RPMI8226 (cell line): ENCODE data around the gene PRRG2.

Source experiments
- DNase-seq: peaks from one replicate; pipeline ENCODE4 v3.0.0-alpha.2; 2015

Gene PRRG2

DNA sequence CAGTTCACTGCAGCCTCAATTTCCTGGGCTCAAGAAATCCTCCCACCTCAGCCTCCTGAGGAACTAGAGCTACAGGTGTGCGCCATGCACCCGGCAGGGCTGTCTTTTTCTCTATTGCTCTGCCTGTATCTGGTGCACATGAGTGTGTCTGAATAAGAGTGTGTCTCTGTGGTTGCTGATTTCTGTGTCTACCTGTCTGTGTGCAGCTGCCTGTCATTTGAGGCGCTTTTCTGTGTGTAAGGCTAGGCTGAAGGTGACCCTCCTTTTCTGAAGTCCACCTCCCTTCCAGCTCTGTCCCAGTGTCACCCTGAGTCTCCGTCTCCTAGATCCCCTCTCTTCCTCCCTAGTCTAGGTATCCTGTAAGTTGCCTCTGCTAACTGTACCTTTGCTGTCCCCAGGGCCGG lies 8.4 kb downstream of the PRRG2 start:
- DNase-seq = peak; percentile 5

- peak; percentile 94 for DNase-seq
Measured at GRCh38 chr19:49590071-49590970, 9.2 kb downstream of the PRRG2 start.

- DNase-seq = peak; percentile 69
Measured at GRCh38 chr19:49590971-49591730, 10.0 kb downstream of the PRRG2 start, which contains the start of gene PRR12. PRR12 (plus strand) TSS chr19:49591182; CDS start chr19:49591655, 473 bp downstream.

DNA sequence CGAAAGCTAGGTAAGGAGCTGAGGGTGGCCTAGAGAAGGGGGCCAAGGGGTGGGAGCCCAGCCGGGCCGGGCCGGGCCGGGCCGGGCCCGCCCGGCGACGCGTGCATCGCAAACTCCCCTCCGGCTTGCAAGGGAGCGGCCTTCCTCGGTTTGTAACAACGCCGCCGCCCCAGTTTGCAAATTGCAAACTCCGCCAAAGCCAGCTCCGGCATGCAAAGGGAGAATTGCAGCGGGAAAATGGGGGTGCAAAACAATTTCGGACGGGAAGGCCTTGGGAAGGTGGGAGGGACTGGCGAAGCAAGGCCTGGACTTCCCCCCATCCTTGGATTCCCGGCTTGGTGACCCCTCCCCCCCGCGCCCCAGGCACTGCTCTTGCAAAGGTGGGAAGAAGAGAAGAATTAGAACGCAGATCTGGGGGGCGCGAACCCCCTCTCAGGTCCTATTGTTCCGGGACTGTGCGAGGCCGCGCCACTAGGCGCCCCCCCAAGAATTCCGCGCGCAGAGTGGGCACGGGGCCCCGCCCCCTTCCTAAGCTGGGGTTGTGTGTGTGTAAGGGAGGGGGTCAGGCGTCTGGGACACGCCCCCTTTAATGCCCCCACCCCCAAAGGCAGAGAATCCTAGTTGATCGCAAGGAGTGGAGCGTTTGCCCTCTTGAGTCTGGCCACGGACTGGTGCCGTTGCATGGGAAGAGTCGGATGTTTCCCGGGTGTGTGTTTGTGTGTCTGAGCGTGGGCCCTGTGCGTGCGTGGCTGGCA lies 10.8 kb downstream of the PRRG2 start:
- peak; percentile 46 for DNase-seq

DNA sequence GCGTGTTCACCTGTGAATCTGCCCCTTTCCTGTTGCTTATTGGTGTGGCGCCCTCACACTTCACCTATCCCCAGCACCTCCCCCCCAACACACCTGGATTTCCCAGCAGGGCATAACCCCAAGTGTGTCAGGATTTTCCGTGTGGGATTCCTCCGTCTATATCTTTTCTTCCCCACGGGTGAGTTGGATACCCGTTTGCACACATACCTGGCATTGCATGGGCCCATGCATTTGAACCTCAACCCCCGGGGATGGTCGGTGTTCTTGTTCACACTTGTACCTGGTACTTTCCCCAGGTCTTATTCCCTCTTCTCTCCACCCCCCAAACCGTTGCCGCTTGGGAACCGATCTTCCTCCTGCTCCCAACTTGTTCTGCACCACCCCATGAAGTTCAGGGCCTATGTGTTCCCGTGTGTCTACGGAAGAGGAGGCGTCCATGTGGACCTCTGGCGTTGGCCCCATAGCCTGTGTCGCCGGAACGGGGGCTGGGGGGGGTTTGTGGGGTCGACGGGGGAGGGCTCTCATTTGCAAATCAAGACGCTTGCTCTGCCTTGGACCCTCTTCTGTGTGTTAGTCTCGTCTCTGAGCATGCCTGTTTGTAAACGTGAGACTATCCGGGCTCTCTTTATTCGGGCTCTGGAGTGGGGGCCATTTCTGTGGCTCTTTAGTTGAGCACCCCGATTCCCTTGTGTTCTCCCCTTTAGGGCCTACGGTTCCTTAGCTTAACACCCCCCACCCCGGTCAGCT lies 11.5 kb downstream of the PRRG2 start:
- peak; percentile 16 for DNase-seq

DNA sequence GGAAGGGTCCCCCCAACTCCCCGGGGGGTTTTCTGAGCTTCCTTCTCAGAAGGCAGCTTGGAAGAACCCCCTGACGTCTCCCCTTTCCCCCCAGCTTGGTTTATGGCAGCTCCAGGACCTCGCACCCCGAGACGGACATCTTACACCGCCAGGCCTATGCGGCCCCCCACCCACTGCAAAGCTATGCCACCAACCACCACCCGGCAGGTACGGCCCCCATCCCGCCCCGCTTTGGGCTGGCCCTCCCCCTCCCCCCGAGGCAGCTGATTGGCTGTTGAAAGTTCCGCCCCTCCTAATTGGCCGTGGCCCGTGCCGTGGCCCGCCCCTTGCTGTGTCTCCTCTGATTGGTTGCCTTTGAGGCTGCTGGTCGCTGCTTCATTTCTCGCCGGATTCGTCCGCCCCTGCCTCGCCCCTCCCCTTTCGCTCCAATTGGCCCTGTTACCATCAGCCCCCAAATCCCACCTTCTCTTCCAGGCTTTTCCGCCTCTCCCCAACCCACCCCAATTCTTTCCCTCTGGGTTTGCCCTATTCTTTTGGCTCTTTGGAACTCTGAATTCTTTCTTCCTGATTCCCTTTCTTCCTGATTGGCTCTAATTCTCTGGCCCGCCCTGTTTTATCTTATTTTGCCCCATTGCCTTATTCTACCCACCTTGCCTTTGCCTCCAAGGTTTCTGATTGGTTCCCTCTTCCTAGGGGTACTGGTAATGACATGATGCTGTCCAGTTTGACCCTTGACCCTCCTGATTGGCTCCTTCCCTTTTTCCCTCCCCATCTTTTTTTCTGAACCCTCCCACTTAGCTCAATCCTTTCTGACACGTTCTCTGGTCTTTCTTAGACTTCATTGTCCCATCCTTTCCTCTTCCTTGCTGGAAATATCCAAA lies 12.4 kb downstream of the PRRG2 start:
- DNase-seq = peak; percentile 92

DNA sequence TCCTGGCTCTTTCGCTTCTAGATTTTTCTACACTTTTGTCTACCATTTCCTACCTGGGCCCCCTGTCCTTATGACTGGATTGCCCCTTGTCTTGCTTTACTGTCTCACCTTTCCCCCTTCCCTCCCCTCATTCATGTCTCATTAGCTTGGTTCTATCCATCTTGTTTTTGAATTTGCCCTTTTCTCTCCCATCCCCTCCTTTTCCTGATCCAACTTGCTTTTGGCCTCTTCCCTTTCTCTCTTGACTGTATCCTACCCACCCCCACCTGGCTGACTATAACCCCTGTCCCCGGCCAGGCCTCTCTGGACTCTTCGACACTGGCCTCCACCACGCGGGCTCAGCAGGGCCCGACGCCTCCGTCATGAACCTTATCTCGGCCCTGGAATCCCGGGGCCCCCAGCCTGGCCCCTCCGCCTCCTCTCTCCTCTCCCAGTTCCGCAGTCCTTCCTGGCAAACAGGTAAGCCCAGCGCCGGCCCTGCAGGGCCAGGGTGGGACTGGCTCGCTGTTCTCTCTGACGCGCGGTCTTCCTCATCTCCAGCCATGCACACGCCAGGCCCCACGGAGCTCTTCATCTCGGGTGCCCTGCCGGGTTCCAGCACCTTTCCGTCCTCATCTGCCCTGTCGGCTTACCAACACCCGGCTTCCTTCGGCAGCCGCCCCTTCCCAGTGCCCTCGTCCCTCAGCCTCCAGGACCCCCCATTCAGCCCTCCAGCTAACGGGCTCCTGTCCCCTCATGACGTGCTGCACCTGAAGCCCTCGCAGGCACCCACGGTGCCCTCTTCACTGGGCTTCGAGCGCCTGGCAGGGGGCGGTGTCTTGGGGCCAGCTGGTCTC lies 13.3 kb downstream of the PRRG2 start:
- DNase-seq = no peak

- DNase-seq = no peak
Measured at GRCh38 chr19:49594993-49595818, 14.1 kb downstream of the PRRG2 start.

DNA sequence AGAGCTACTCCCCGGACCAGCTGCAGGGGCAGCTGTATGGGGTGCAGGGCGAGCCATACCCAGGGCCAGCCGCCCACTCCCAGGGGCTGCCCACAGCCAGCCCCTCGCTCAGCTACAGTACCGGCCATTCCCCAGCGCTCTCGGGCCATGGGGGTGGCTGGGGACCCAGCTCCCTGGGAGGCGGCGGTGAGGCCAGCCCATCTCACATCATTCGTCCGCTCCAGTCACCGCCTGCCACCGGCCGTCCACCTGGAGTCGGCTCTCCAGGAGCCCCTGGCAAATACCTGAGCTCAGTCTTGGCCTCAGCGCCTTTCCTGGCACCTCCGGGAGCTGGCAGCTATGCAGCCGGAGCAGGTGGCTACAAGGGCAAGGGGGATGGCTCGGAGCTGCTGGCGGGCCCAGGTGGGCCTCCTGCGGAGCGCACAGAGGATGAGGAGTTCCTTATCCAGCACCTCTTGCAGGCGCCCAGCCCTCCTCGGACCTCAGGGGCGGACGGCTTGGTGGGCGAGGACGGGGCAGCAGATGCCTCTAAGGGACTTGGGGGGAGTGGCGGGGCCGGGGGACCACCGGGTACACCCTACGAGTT lies 14.8 kb downstream of the PRRG2 start:
- no peak for DNase-seq

DNA sequence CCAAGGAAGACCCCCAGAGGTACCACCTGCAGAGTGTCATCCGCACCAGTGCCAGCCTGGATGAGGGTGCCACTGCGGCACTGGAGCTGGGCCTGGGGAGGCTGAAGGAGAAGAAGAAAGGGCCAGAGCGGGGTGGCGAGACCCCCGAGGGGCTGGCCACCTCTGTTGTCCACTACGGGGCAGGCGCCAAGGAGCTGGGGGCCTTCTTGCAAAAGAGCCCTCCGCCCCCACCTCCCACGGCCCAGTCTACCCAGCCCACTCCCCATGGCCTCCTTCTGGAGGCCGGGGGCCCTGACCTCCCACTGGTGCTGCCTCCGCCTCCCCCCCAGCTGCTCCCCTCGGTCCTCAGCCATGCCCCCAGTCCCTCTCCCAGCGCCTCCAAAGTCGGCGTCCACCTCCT lies 15.3 kb downstream of the PRRG2 start:
- DNase-seq = no peak

GRCh38 chr19:49596954-49597702 lies 16.0 kb downstream of the PRRG2 start:
- DNase-seq = no peak

- no peak for DNase-seq
Measured at GRCh38 chr19:49597703-49597974, 16.5 kb downstream of the PRRG2 start.

GRCh38 chr19:49599378-49600295 lies 18.5 kb downstream of the PRRG2 start:
- no peak for DNase-seq

DNA sequence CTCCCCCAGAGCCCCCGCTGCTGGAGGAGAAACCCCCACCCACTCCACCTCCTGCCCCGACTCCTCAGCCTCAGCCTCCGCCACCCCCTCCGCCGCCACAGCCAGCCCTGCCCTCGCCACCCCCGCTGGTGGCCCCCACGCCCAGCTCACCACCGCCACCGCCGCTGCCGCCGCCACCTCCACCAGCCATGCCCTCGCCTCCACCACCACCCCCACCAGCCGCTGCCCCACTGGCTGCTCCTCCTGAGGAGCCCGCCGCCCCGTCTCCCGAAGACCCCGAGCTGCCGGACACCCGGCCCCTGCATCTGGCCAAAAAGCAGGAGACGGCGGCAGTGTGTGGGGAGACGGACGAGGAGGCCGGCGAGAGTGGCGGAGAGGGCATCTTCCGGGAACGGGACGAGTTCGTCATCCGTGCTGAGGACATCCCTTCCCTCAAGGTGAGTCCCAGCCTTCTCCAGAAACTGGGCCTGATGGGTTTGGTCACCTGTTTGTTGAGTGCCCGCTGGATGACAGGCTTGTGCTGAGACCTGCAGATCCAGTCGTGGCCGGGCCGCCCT lies 20.4 kb downstream of the PRRG2 start:
- DNase-seq = no peak

GRCh38 chr19:49602806-49603205 lies 21.7 kb downstream of the PRRG2 start:
- no peak for DNase-seq

DNA sequence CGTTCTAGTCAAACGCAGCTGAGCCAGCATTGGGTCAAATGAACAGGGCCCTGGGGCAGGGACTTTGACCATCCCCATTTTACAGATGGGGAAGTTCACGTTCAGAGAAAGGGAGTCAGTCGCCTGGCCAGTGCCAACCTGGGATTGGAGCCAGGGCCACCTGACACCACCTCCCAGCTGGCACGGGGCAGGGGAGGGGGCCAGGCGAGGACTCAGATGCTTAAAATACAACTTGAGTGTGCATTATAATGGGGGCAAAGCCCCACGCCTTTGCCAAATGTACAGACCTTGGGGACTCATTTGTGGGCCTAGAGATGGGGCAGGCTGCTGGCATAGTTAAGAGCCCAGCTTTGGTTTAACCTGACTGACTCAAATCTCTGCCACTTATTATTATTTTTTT lies 24.5 kb downstream of the PRRG2 start:
- no peak for DNase-seq

DNA sequence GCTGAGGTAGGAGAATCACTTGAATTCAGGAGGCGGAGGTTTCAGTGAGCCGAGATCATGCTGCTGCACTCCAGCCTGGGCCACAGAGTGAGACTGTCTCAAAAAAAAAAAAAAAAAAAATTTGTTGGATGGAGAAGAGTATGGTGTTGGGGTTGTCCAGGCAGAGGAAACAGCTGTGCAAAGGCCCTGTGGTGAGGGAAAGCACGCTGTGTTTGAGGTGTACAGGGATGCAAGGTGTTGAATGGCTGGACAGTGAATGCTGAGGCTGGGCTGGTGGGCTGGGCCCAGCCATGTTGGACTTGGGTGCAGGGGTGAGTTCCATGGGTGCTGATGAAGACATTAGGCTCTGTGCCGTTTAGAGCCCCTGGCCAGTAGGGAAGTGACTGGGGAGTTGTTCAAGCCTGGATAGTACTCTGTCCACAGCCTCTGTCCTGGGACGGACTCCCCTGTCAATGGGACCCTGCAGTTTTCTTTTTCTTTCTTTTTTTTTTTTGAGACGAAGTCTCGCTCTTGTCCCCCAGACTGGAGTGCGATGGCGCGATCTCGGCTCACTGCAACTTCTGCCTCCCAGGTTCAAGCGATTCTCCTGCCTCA lies 28.5 kb downstream of the PRRG2 start:
- DNase-seq = no peak
